GM23248 (cell line): Measurements from ENCODE around the gene ASB10.

ENCODE experiments used
- EZH2 ChIP-seq: fragments of 200-600 bp; sonication (generic); IDR thresholded peaks from 2 replicates; pipeline ENCODE4 v1.6.1; 2018; ENCODE audit warnings: antibody characterized with exemption, mild to moderate bottlenecking; ENCODE audit not compliant: insufficient read depth, poor library complexity, severe bottlenecking
- EZH2phosphoT487 ChIP-seq: fragments of 200-600 bp; sonication (generic); IDR thresholded peaks from 2 replicates; pipeline ENCODE4 v1.6.1; 2018; ENCODE audit warnings: antibody characterized with exemption, moderate library complexity, mild to moderate bottlenecking, low read depth; ENCODE audit not compliant: insufficient read depth

DNA sequence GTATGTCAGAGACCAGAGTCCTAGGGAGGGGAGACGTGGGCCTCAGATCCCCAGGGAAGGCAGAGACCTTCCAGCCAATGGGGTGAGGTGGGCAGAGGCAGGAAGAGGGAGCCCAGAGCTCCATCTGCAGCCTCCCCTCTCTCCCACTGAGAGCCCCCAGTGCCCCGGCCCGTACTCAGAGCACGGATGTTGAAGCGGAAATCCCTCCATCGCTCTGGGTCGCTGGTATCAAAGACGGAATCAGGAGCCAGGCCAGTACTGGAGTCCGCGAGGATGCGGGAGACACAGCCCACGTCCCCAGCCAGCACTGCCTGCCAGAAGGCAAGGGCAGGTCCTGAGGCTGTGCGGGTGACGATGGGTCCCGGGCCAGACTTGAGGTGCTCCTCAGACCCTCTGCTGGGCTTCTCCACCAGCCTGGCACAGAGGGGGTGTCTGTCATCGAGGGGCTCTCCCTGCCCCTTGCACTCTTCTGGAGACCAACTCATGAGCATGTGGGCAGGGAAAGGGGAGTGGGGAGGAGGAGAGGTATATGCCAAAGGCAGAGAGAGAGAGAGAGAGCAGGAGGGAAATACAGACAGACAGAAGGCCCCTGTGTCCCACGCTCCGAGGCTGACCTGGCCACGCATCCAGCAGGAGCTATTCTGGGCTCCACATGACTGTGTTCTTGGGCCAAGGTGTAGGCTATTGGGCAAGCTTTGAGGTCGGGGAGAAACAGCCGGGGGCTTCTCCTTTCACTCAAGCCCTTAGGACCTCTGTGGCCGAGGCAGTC lies at the start of gene ASB10:
- TF ChIP-seq EZH2phosphoT487 (no peak), EZH2 (no peak)
